Upper lobe of right lung (tissue), 1 donor: ENCODE data around the gene NXPH3. TPM values are rescaled to one million over a fixed set of nuclear protein-coding genes. Genes with fewer than 3 reads are reported as not detected.

ENCODE experiments used
- ATAC-seq: fragments of 200-7000 bp; cut with Tn5 transposase; one replicate; pipeline ENCODE4 v1.9.1; 2020; ENCODE audit warnings: mild to moderate bottlenecking, moderate library complexity
- DNase-seq: peaks from one replicate; pipeline ENCODE4 v3.0.0-alpha.2; 2020
- H3K27ac ChIP-seq: fragments of 200-600 bp; one replicate; pipeline ENCODE4 v1.8.0; 2022
- H3K27me3 ChIP-seq: fragments of 200-600 bp; one replicate; pipeline ENCODE4 v1.8.0; 2022; ENCODE audit warnings: mild to moderate bottlenecking
- H3K36me3 ChIP-seq: fragments of 200-600 bp; one replicate; pipeline ENCODE4 v1.8.0; 2022
- H3K4me1 ChIP-seq: fragments of 200-600 bp; one replicate; pipeline ENCODE4 v1.8.0; 2022
- H3K4me3 ChIP-seq: fragments of 200-600 bp; one replicate; pipeline ENCODE4 v1.8.0; 2022; ENCODE audit warnings: mild to moderate bottlenecking
- H3K9me3 ChIP-seq: fragments of 200-600 bp; one replicate; pipeline ENCODE4 v1.8.0; 2022
- CTCF ChIP-seq: fragments of 200-600 bp; IDR thresholded peaks from one replicate; pipeline ENCODE4 v1.8.0; 2022; ENCODE audit warnings: antibody characterized with exemption
- intact Hi-C: fragments of 100-400 bp; cut with DNase I; formaldehyde crosslinking; loops from one replicate; pipeline ENCODE4 v1.11.0; 2022
- total RNA-seq: library from RNA; stranded (reverse); fragmentation: NEBNext Ultra II Directional; extraction: Animal tissue kit (Norgen Biotek cat#: 25700); gene quantifications from one replicate; pipeline ENCODE4 v1.2.1, GENCODE V29; 2021
- donor health status: DM: no; HTN: yes; CAD: no; lungs with severe emphysema.

The NXPH3 gene
- total RNA-seq, 1 donor from 2014 or later = 6.3 TPM

GRCh38 chr17:49556223-49556943 is 19.3 kb upstream of the NXPH3 start:
- peak; percentile 100 for TF ChIP-seq CTCF
- Histone ChIP-seq H3K4me3 (no peak overlapping the region), H3K9me3 (no peaks in the 10 kb centered on the region), H3K27me3 (peaks cover 11% of the 10 kb centered on the region), H3K27ac (no peak overlapping the region), H3K36me3 (no peaks in the 10 kb centered on the region), H3K4me1 (peaks cover 6% of the 10 kb centered on the region)
- intact Hi-C loops = loop anchor here (10.0 kb wide), 2 partner anchors 122 to 218 kb away; no protein-coding TSS in a partner anchor
- peak; percentile 93 for ATAC-seq
- peak; percentile 86 for DNase-seq

GRCh38 chr17:49557312-49558024 is 18.2 kb upstream of the NXPH3 start:
- Histone ChIP-seq H3K9me3 (no peaks in the 10 kb centered on the region), H3K4me1 (peaks cover 6% of the 10 kb centered on the region), H3K27ac (no peak overlapping the region), H3K36me3 (no peaks in the 10 kb centered on the region), H3K4me3 (no peak overlapping the region), H3K27me3 (peaks cover 11% of the 10 kb centered on the region)
- peak; percentile 50 for TF ChIP-seq CTCF
- intact Hi-C loops = loop anchor here (10.0 kb wide), 2 partner anchors 123 to 217 kb away; no protein-coding TSS in a partner anchor
- no peak for DNase-seq
- peak; percentile 76 for ATAC-seq

GRCh38 chr17:49564638-49565037 is 11.0 kb upstream of the NXPH3 start:
- no peaks in the 10 kb centered on the region for H3K27me3 ChIP-seq
- no peak overlapping the region for H3K4me3 ChIP-seq
- DNase-seq (no peak), ATAC-seq (no peak)
- no peaks in the 10 kb centered on the region for H3K9me3 ChIP-seq
- H3K36me3 ChIP-seq = no peaks in the 10 kb centered on the region
- TF ChIP-seq CTCF = no peak
- H3K4me1 ChIP-seq = peaks cover 7% of the 10 kb centered on the region
- intact Hi-C loops = loop anchor here (5.0 kb wide), 1 partner anchor 433 kb away; the partner anchor contains the start of gene DLX3
- no peak overlapping the region for H3K27ac ChIP-seq

GRCh38 chr17:49565948-49566491 is 9.7 kb upstream of the NXPH3 start:
- ATAC-seq (peak; percentile 81), DNase-seq (peak; percentile 90)
- Histone ChIP-seq H3K4me1 (peaks cover 8% of the 10 kb centered on the region), H3K9me3 (no peaks in the 10 kb centered on the region), H3K27me3 (no peaks in the 10 kb centered on the region), H3K36me3 (no peaks in the 10 kb centered on the region), H3K27ac (peak overlapping the region; percentile 63), H3K4me3 (no peak overlapping the region)
- intact Hi-C loops = loop anchor here (5.0 kb wide), 1 partner anchor 431 kb away; the partner anchor contains the start of gene DLX3
- TF ChIP-seq CTCF = no peak

GRCh38 chr17:49566668-49567071 is 9.0 kb upstream of the NXPH3 start:
- intact Hi-C loops = loop anchor here (5.0 kb wide), 1 partner anchor 431 kb away; the partner anchor contains the start of gene DLX3
- peak overlapping the region; percentile 63 for H3K27ac ChIP-seq
- H3K4me1 ChIP-seq = peaks cover 8% of the 10 kb centered on the region
- no peaks in the 10 kb centered on the region for H3K9me3 ChIP-seq
- no peaks in the 10 kb centered on the region for H3K36me3 ChIP-seq
- TF ChIP-seq CTCF = no peak
- no peak for ATAC-seq
- no peak overlapping the region for H3K4me3 ChIP-seq
- H3K27me3 ChIP-seq = no peaks in the 10 kb centered on the region
- peak; percentile 39 for DNase-seq
